Stimulated activated naive CD4-positive, alpha-beta T cell treated with Interleukin-2 at 50 U/mL for 16 hours (primary cell): ENCODE results near the gene FZD10.

Source experiments
- DNase-seq: peaks from one replicate; lab custom pipeline; 2025; lab: John Stamatoyannopoulos, UW

FZD10 gene

DNA sequence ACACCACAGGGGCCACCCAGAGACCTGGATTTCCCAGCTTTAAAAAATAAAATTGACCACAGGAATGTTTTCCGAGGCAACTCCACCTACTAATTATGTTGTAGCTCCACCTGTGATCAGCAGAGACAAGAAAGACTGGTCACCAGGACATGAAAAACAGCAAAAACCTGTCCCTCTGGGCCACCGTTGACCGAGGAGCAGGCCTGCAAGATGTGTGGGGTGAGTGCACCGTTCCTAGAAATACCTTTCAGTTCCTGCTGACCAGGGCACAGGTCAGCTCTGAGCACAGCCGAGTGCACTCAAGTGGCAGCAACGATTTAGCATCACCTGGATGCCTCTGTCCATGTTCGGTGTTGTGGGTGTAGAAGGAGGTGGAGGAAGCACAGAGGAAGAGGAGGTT lies 16.9 kb downstream of the FZD10 start:
- DNase-seq = no peak

DNA sequence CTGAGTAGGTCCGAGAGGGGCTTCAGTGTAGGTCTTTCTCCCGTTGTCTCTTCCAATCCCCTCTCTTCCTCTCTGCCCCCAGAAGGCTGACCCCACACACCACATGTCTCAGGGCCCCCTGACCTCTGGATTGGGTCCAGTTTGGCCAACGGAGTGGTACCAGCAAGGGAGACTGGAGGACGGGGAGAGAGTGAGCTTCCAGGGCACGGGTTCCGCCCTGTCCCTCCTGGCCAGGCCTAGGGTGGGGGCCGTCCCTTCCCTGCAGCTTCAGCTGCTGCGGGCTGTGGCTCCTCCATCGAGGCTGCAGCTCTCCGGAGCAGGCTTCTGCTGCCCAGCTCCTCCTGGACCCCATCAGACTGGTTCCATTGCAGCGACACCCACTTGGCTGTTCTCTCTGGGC lies 17.4 kb downstream of the FZD10 start:
- DNase-seq = no peak

DNA sequence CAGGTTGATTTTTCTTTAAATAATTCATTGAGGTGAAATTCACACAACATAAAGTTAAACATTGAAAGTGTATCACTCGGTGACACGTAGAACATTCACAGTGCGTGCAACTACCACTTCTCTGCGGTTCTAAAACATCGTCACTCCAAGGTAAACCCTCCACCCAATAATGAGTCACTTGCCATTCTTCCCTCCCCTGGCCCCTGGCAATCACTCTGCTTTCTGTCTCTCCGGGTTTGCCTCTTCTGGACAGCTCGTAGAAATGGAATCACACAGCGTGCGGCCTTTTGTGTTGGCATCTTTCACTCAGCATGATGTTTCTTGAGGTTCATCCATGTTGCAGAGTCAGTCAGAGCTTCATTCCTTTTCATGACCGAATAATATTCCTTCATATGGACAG lies 18.9 kb downstream of the FZD10 start:
- no peak for DNase-seq

DNA sequence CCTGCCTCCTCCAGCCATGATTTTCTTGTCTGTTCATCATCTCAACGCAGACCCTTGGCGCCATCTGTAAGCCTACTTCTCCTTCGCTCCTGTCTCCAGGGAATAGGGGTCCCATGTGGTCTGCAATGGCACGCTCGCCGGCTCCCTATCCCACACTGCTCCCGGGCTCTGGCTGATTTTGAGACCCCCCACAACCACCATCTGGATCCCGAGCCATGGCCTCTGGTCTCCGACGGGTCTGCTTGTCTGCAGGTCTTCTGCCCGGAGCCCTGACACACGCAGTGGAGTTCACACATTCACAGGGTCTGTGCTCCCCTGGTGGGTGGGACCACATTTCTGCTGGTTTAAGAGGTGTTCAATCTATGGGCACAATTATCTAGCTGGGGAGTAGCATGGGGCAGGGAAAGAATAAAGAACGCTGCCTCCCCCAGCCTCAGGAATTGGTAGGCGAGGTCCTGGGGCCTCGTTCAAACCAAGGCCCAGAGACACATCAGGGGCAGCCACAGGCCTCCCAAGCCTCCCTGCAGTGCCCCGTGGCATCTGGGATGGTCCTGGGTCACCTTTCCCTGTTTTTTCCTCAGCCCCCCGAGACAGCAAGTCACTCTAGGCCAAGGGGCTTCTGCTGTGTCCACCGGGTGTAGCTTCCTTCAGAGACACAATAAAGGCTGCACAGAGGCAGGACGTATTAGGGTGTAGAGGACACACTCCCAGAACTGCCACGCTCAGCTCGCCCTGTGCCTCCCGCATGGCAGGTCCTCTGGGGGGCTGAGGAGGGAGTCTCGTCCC lies 21.5 kb downstream of the FZD10 start:
- no peak for DNase-seq

DNA sequence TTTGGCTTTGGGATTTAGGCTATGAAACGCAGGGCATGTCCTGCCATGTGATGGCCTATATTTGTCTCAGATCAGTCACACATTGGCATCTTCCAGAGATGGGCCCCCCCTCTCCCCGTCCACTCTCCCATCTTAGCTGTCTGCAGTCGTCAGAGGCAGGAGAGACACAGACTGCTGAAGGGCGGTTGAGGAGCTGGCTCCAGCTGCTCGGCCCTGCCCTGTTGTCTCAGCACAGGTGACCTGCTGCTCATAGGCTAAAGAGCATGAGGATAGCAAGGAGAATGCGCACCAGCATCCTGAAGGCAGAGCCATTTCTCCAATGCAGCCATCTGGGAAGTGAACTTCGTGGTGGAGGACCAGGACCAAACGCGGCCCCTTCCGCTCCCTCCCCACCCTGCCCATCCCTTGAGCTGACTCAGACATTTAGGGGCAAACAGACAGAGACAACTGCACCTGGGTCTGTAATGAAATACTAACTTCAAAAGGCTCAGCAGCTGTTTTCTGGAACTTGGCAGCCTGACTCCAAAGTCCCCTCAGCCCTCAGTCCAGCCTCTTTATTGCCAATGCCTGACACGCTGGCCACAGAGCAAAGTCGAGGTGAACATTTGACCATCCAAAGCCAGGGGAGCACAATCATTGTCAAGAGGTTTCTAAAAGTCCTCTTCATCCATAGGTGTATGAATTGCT lies 22.3 kb downstream of the FZD10 start:
- no peak for DNase-seq

DNA sequence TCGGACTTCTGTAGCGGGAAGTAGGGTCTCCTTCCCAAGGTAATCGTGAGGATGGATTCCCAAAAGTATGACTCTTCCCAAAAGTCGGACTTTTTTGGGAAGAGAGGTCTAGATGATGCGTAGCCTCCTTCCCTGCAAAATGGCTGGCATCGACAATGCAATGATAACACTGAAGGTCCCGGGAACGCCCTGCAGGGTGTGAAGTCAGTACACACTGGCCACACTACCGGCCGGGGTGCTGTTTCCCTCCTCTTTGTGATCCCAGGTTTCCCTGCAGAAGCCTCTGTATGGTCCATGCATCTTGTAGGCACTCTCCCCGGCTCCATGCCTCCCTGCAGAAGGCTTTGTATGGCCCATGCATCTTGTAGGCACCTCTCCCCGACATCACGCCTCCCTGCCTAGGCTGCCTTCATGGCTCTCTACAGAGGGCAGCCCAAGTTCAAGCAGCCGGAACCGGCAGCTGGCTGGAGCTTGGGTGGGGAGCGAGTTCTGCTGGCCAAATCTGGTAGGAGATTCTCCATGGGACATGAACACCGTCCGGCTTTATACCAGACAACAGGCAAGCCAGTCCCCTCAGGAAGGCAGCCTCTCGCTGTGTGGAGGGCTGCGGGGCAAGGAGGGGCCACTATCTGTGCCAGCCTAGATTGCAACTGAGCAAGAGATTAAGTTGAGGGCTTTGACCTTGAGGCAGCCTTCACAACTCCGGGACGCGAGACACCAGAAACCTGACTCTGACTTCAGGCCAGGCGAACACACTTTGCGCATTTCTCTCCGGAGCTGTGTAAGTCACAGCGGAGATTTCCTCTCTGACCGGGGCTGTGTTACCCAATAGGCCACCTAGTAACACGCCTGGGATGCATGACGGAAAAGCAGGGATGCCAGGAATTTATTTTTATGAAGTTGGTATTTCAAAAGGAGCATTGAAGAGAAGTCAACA lies 23.5 kb downstream of the FZD10 start:
- no peak for DNase-seq

DNA sequence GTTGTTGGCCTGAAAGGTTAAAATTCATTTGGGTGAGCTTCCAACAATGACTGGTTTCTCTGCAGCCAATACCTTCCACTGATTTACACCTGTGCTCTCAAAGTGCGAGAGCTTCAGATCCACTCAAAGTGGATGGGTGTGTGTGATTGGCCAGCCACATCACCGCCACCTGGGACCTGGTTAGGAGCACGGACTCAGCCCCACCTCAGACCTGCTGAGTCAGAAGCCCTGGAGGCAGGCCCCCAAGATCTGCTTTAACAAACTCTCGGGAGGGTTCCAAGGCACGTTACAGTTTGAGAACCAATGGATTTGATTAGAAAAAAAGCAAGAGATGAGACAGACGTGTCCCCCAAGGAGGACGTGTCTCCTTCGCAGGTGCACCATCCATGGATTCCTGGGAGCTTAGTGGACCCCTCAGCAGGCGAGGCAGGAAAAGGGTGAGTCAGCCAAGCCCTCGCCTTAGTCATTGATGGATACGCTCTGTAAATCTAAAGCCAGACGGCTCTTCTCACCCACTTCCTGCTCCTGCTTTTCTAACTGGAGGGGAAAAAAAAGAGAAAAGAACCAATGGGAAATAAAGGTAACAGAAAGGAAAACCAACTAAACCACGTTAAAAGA lies 24.5 kb downstream of the FZD10 start:
- no peak for DNase-seq

DNA sequence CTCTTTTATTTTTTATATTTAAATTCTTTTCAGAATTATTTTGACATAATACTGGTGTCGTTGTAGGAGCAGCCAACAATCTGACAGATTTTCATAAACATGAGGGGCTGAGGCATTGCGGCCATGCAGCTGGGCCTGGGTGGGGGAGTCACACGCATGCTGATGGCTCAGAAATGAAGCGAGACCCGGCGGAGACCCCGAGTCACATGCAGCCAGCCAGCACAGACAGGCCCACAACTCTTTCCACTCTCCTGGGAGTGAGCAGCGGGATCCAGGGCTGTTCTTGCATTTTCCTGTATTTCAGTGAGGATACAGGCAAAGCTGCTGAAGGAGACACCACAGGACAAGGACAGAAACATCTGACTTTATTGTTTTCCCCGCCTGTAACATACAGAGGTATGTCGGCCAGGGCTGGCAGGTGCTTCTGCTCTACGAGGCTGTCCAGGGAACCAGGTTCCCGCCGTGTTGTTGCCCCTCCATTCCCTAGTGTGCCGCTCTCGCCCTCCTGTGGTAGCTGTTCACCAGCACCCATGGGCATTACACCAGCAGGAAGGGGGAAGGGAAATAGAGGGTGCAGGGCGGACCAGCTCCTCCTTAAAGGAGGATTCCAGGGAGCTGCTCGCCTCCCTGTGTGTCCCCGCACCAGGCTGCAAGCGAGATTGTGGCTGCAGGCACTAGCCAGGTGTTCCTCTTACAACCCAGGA lies 30.5 kb downstream of the FZD10 start:
- DNase-seq = no peak

DNA sequence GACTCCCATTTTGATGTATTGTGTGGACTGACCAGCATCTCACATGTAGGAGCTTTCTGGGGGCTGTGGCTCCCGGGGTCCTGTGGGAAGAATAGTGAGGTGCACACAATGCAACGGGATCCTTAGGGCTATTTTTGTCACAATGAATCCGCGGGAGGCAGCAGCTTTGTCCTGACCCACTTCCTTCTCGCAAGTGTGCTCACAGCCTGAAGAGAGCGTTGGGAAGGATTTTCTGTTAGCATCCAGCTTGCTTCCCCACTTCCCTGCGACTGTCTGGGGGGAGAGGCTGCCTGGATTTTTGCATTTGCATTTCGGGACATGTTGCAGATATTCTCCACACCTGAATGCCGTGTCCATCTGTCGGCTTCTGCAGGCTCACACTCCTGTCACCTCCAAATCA lies 31.9 kb downstream of the FZD10 start:
- no peak for DNase-seq

DNA sequence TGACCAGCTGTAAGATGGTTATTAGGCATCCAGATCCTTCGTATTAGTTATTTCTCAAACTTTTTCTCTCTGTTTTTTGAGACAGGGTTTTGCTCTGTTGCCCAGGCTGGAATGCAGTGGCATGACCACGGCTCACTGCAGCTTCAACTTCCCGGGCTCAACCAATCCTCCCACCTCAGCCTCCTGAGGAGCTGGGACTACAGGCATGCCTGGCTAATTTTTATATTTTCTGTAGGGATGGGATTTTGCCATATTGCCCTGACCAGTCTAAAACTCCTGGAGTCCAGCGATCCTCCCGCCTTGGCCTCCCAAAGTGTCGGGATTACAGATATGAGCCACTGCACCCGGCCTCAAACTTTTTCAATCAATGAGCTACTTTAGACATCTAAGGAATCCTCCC lies 33.1 kb downstream of the FZD10 start:
- no peak for DNase-seq

DNA sequence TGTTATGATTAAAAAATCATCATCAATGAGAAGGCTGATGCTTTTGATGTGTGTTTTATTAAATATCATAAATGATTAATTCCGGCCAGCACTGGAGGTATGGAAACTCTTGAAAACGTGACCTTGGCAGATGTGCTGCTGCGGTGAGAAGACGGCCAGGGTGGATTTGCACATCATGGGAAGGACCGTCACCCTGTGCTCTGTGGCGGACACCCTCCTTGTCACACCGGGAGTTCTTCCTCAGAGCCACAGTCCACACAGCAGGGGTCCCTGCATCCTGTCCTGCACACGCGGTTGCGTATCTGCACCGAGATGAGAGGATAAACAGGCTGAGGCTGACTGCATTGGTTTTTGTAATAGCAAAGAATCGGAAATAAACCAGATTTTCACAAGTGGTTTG lies 33.5 kb downstream of the FZD10 start:
- no peak for DNase-seq

DNA sequence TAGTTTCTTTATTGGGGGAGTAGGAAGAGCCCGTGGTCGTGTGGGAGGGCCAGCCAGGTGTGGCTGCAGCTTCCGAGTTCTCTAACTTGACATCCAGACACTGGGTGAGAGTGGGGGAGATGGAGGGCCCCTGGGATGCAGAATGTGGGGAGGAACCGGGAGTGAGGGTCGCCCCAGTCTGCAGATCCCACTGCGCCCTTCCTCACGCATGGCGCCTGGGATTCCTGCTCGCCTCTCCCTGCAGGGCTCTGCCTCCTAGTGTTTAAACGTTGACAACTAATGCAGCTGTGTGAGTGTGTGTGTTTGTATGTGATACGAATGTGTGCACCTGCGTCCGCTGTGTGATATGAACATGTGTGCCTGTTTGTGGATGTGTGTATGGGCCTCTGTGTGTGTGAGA lies 34.6 kb downstream of the FZD10 start:
- no peak for DNase-seq

DNA sequence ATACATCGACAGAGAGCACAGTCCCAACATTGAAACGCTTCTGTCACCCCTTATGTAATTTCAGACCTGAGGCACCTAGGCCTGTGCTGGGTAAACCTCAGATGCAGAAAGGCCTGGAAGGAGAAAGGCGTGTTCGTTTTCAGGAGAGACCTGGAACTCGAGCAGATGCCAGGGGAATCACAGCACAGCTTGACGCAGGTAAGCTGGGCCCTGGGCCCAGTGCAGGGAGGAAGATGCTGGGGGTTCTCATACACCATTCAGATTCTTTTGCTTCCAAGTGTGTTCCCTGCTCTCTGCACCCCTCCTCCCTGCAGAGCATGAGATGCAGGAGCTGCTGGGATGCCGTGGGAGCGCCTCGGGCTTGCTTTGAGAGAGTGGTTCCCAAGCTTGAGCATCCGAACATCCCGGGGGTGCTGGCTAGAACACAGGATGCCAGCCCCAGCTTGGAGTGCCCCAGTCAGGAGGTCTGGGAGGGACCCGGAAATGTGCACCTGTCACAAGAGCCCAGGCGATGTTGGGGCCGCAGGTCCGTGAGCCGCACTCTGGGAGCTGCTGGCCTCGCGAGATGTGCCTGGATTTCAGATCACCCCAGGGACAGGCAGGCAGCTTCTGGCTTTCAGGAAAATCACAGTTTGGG lies 35.9 kb downstream of the FZD10 start:
- no peak for DNase-seq

DNA sequence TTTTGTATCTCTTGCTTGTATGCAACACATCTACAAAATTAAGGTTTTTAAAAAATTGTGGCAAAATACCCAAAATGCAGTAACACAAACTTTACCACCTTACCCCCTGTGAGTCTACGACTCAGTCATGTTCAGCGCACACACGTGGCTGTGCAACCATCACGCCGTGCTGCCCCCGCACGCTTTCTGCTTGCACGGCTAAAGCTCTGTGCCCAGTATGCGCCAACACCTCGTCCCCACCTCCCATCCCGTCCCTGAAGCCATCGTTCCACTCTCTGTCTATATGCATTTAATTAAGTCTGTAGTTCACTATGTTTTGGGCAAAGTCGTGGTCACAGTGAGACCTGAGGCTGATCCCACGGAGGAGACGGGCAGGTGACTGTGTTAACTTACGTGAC lies 36.4 kb downstream of the FZD10 start:
- DNase-seq = no peak

DNA sequence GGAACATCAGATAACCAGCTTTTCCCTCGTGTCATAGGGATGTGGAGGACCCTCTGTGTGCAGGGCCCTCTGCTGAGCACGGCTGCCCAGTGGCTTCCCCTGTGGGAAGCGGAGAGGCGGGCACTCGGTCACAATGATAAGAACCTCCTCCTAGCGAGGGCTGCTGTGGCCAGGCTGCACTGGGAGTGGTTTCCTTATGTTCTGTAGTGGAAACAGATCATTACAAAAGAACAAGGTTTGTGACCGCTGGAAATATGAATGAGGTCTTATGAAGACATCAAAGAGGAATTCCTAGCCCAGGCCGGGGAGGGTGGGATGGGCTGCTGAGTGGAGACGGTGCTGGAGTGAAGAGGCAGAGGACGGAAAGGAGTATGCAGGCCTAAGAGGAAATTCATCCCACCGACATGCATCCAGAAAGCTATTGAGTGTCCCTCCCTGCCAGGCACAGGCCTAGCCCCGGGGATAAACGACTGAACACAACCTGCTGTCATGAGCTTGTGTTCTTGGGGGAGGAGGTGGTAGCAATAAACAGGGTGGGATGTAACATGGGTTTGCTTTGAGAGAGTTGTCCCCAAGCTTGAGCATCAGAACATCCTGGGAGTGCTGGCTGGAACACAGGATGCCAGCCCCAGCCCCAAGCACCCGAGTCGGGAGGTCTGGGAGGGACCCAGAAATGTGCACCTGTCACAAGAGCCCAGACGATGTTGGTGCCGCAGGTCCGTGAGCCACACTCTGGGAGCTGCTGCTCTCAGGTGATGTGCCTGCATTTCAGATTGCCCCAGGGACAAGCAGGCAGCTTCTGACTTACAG lies 37.5 kb downstream of the FZD10 start:
- DNase-seq = no peak

DNA sequence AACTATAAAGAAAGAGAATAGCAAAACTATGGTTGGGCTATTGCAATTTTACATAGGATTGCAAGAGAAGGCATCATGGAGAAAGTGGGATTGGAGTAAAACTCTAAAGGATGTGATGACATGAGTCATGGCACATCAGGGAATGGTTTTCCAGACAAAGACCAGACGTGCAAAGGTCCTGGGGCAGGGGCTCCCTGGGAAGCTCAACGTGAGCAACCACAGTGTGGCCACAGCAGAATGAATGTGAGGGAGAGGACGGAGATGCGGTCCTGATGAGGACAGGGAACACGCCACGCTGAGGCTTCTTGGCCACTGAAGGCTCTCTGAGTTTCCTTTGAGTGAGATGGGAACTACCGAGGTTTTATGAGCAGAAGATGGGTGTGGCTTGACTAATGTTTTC lies 38.2 kb downstream of the FZD10 start:
- DNase-seq = no peak

DNA sequence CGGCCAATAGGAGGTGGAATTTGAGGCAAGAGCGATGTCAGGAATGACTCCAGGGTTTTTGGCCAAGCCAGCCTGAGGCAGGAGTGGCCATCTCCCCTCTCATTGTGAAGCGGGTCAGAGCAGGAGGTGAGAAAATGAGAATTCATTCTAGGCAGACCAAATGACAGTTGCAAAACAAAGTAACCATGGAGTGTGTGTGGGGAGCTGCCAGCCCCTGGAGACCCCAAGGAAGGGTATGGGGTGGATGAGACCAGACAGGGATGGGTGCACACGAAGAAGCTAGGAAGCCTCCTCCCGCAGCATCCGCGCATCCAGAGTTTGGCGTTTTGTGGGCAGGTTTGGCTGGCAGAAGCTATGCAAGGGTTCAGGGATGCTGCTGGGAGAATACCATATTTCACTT lies 38.8 kb downstream of the FZD10 start:
- no peak for DNase-seq

DNA sequence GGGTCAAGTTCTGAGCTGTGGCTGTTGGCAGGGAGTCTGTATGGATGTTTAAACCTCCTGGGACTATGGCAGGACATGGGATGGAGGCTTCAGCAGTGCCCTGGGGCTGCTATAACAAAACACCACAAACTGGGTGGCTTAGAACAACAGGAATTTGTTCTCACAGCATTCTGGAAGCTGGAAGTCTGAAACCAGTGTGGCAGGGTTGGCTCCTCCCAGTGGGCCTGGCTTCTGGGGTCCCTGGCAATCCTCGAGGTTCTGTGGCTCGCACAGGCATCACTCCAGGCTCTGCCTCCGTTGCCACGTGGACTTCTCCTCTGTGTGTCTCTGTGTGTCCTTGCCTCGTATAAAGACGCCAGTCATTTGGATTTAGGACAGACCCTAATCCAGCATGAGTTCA lies 39.9 kb downstream of the FZD10 start:
- DNase-seq = no peak

DNA sequence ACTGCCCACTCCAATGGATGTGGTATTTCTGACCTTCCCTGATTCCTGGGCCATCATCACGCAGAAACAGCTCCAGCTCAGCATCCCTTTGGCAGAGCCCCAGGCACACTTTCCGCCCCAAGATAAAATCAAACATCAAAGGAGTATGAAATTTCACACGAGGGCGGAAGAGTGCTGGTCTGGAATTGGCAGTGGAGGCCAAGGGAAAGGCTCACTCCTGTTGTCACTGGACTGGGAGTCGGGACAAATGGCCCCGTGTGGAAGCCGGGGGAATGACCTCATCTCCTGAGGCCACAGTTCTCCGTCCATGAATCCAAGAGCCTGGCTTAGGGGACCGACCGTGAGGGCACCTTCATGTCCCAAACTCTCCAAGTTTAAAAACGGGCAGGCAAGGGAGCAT lies 40.9 kb downstream of the FZD10 start:
- DNase-seq = no peak

DNA sequence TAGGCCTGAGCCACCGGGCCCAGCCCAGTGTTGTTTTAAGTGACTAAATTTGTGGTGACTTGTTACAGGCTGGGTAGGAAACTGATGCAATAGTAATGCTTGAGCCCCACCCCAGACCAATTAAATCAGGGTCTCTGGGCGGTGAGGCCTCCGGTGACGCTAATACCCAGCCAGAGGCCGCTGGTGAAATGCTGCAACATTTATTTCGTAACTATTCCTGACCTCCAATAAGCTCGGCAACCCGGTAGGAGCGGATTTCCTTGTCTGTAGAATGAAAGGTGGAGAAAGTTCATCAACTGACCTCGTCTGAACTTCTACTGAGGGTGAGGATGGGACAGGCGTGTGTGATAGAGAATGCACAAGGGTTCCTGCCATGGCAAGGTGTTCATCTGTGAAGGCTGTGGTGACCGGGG lies 42.3 kb downstream of the FZD10 start:
- DNase-seq = no peak
